HG03064 (cell line): ENCODE results near the gene SSPN.

Experiments
- ATAC-seq: cut with Tn5 transposase; IDR thresholded peaks from one replicate; pipeline ENCODE4 v1.9.1; 2021; ENCODE audit warnings: low read depth; ENCODE audit not compliant: unreplicated experiment

The SSPN gene

GRCh38 chr12:26195250-26195640, at the start of gene SSPN:
Gene SSPN, plus strand, starts transcription at chr12:26195573. Its CDS starts 100 bp downstream, at chr12:26195673.
- peak; percentile 23 for ATAC-seq

- no peak for ATAC-seq
Measured at GRCh38 chr12:26148291-26148690, 47.1 kb upstream of the SSPN start.

- ATAC-seq: no peak
Measured at GRCh38 chr12:26149968-26150500, 45.3 kb upstream of the SSPN start.

GRCh38 chr12:26150736-26151450, 44.5 kb upstream of the SSPN start:
- ATAC-seq: no peak

GRCh38 chr12:26152507-26153102, 42.8 kb upstream of the SSPN start:
- no peak for ATAC-seq

GRCh38 chr12:26153421-26154154, 41.8 kb upstream of the SSPN start:
- ATAC-seq: no peak

GRCh38 chr12:26156201-26156871, 39.0 kb upstream of the SSPN start:
- peak; percentile 83 for ATAC-seq

- ATAC-seq: peak; percentile 26
Measured at GRCh38 chr12:26157001-26157400, 38.4 kb upstream of the SSPN start.

GRCh38 chr12:26158078-26158764, 37.2 kb upstream of the SSPN start:
- ATAC-seq: no peak

- no peak for ATAC-seq
Measured at GRCh38 chr12:26162174-26162573, 33.2 kb upstream of the SSPN start.

GRCh38 chr12:26162905-26163304, 32.5 kb upstream of the SSPN start:
- peak; percentile 71 for ATAC-seq

GRCh38 chr12:26164118-26164517, 31.3 kb upstream of the SSPN start:
- no peak for ATAC-seq

- no peak for ATAC-seq
Measured at GRCh38 chr12:26172013-26172412, 23.4 kb upstream of the SSPN start.

GRCh38 chr12:26172539-26172938, 22.8 kb upstream of the SSPN start:
- no peak for ATAC-seq

- no peak for ATAC-seq
Measured at GRCh38 chr12:26172946-26173552, 22.3 kb upstream of the SSPN start.

GRCh38 chr12:26176725-26177124, 18.6 kb upstream of the SSPN start:
- ATAC-seq: no peak

GRCh38 chr12:26177283-26177682, 18.1 kb upstream of the SSPN start:
- no peak for ATAC-seq

- ATAC-seq: no peak
Measured at GRCh38 chr12:26179826-26180225, 15.5 kb upstream of the SSPN start.

GRCh38 chr12:26182377-26182776, 13.0 kb upstream of the SSPN start:
- no peak for ATAC-seq
